CD4-positive, alpha-beta T cell treated with Interleukin-6 for 4 hours (primary cell): ENCODE data around the gene ZBTB46.
"Not testable (repeated sequence)": the region's sequence is repeated elsewhere in the genome, so short reads cannot be mapped to it uniquely, and the experiment has no call there.

Experiments
- DNase-seq: peaks from one replicate; pipeline ENCODE4 v3.0.0-alpha.2; 2020; ENCODE audit warnings: mixed read lengths

Gene ZBTB46

DNA sequence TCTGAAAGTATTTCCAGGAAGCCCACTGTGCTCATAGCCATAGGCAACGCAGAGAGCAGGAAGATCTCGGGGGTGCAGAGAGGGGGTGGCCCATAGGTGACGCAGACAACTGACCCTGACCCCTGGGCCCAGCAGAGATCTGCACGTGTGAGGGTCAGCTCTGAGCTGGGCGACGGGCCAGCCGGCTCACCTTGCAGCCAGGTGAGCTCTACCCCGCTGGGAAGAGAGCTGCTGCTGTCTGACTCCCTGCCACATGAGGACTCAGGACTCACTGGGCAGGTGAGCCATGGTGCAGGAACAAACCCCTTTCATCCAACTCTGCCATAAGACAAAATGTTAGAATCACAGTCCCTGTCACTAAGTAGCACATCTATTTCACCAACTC, 19.6 kb downstream of the ZBTB46 start:
- DNase-seq = no peak

DNA sequence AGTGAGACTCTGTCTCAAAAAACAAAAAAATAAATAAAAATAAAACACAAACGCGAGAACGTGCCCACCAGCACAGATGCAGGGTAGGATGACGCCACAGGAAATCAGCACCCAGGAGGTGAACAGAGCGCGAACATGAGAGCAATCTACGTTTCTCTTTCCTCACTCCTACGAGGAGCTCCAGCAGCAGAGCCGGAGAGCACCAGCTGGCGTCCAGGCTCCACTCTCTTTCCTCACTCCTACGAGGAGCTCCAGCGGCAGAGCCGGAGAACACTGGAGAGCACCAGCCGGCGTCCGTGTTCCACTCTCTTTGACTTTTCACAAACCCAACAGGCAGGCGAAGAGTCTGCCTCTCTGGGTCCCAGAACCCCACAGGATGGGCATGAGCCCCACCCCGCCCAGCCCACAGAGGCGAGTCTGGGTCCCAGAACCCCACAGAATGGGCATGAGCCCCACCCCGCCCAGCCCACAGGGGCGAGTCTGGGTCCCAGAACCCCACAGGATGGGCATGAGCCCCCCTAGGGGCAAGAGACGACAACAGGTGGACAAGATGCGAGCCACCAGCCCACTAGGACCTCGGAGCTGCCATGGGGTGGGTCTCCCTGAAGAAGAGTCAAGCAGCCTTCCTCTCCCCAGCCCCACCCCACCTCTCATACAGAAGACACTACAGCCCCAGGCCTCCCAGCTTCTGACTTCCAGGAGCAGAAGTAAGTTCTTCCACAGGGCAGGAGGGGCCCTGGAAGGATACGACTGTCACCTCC, 20.2 kb downstream of the ZBTB46 start:
- no peak for DNase-seq

DNA sequence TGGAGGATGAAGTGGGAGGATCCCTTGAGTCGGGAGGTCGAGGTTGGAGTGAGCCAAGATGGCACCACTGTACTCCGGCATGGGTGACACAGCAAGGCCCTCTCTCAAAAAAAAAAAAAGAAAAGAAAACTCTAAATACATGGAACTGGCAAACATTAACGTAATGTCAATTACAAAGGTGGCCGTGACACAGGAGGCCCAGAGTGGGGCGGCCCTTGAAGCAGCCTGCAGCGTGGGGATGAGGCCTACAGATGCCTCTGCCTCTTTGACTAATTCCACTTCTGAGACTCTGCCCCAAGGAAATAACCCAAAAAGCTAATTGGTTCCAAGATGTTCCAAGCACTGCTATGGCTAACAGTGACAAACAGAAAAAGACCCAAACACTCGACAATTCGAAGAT, 21.2 kb downstream of the ZBTB46 start:
- DNase-seq = no peak

DNA sequence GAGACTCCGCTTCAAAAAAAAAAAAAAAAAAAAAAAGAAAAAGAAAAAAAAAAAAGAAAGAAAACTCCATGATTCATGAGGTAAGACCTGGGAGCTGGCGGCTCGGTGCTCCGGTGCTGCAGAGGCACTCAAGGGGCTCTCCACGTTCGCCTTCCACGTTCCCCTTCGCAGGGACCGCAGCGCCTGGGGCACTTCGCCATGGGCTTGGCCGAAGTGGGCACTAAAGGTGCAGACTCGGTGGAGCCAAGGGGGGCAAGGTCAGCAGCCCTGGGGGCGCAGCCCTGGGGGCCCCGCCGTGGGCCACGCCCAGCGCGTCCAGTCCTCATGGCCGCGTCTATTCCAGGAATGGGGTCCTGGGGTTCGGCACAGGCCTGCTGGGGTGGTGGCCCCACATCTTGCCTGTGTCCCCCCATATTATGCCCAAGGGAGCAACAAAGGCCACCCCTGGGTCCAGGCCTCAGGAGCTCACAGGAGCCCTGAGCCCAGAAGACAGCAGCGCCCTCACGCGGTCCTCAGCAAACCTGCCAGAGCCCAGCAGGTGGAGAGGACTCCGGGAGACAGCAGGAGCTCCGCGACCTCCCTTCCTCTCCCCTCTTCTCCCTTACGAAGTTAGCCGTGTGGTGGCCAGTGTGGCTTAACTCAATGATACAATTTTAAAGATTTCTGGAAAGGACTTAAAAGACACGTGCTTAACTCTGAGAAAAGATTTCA, 21.9 kb downstream of the ZBTB46 start:
- no peak for DNase-seq

DNA sequence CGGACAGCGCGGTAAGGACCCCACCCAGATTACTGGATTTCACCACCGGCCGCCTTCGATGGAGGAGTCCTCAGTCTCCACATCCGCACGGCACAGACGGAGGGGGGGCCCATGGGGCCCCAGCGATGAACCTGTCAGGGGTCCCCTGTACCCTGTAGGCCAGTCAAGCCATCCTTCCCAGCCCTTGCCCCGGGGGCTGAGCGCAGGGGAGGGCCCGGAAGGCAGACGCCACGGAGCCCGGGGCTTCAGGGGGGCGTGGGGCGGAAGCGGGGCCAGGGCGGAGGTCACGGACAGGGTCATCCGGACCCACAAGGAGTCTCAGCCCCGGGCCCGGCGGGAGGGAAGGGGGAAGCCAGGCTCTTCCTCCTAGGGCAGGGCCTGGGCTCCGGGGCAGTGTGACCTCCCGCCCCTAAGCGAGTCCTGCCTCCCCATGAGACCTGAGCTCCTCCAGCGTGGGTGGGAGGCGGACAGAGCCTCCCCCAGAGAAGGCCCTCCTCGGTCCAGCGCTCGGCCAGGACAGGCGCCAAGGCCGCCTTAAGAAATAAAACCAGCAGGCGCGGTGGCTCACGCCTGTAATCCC, 22.8 kb downstream of the ZBTB46 start:
- DNase-seq = no peak

DNA sequence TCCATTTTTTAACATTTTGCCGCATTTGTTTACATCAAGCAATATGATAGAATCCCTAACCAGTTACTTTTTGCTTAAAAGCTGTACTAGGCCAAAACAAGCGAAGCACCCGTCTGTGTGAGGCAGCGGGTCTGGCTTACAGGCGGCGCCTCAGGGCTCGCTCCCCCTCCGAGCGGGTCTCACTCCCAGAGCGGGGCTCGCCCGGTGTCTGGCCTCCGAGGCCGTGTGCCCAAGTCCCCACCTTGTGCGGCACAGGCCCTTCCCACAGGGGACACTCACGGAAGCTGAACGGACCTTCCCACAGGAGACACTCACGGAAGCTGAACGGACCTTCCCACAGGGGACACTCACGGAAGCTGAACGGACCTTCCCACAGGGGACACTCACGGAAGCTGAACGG, 23.4 kb downstream of the ZBTB46 start:
- DNase-seq = no peak

DNA sequence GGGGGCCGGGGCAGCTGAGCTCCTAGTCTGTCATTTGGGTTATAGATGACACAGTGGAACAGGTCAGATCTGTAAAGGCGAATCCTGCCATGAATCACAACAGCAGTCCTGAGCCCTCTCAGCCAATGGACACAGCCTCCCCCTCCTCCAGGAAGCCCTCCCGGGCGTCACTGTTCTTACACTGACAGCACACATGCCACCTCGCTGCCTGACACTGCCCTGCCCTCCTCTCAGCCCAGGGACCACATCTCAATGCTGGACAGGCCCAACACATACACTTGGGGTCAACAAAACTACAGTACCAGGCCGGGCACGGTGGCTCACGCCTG, 26.8 kb downstream of the ZBTB46 start:
- no peak for DNase-seq

DNA sequence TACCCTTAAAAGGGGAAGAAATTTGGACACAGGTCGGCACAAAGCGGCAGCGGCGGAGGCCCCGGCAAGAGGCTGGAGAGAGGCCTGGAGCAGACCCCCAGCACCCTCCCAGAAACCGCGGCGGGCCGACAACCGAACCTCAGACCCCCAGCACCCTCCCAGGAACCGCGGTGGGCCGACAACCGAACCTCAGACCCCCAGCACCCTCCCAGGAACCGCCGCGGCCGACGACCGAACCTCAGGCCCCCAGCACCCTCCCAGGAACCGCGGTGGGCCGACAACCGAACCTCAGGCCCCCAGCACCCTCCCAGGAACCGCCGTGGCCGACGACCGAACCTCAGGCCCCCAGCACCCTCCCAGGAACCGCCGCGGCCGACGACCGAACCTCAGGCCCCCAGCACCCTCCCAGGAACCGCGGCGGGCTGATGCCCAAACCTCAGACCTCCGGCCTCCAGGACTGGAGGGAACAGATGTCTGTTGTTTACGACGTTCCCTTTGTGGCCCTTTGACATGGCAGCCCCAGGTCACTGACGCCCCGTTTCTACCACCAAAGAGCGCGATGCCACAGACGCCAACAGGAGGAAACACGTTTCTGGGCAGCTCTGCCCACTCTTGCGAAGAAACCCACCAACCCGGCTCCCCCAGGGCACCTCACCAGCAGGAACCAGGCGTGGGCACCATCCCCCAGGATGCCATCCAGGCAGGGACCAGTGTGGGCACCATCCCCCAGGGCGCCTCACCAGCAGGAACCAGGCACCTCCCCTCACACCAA, 28.4 kb downstream of the ZBTB46 start:
- DNase-seq = no peak

DNA sequence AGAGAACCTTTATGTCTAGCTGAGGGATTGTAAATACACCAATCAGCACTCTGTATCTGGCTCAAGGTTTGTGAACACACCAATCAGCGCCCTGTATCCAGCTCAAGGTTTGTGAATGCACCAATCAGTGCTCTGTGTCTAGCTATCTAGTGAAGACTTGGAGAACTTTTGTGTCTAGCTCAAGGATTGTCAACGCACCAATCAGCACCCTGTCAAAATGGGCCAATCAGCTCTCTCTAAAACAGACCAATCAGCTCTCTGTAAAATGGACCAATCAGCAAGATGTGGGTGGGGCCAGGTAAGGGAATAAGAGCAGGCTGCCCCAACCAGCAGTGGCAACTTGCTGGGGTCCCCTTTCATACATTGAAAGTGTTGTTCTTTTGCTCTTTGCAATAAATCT, 29.9 kb downstream of the ZBTB46 start:
- not testable (repeated sequence) for DNase-seq

DNA sequence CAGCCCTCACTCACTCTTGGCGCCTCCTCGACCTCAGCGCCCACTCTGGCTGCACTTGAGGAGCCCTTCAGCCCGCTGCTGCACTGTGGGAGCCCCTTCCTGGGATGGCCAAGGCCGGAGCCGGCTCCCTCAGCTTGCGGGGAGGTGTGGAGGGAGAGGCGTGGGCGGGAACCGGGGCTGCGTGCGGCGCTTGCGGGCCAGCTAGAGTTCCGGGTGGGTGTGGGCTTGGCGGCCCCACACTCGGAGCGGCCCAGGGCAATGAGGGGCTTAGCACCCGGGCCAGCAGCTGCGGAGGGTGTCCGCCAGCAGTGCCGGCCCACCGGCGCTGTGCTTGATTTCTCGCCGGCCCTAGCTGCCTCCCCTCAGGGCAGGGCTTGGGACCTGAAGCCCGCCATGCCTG, 30.7 kb downstream of the ZBTB46 start:
- DNase-seq = not testable (repeated sequence)

DNA sequence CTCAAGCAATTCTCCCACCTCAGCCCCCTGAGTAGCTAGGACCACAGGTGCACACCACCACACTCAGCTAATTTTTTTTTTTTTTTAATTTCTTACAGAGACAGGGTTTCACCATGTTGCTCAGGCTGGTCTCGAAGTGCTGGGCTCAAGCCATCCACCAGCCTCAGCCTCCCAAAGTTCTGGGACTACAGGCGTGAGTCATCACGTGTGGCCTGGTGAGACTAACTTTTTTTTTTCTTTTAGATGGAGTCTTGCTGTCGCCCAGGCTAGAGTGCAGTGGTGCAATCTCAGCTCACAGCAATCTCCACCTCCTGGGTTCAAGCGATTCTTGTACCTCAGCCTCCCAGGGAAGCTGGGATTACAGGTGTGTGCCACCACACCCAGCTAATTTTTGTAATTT, 31.9 kb downstream of the ZBTB46 start:
- not testable (repeated sequence) for DNase-seq

DNA sequence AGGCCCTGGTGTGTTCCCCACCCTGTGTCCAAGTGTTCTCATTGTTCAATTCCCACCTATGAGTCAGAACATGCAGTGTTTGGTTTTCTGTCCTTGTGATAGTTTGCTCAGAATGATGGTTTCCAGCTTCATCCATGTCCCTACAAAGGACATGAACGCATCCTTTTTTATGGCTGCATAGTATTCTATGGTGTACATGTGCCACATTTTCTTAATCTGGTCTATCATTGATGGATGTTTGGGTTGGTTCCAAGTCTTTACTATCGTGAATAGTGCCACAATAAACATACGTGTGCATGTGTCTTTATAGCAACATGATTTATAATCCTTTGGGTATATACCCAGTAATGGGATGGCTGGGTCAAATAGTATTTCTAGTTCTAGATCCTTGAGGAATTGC, 33.9 kb downstream of the ZBTB46 start:
- not testable (repeated sequence) for DNase-seq

DNA sequence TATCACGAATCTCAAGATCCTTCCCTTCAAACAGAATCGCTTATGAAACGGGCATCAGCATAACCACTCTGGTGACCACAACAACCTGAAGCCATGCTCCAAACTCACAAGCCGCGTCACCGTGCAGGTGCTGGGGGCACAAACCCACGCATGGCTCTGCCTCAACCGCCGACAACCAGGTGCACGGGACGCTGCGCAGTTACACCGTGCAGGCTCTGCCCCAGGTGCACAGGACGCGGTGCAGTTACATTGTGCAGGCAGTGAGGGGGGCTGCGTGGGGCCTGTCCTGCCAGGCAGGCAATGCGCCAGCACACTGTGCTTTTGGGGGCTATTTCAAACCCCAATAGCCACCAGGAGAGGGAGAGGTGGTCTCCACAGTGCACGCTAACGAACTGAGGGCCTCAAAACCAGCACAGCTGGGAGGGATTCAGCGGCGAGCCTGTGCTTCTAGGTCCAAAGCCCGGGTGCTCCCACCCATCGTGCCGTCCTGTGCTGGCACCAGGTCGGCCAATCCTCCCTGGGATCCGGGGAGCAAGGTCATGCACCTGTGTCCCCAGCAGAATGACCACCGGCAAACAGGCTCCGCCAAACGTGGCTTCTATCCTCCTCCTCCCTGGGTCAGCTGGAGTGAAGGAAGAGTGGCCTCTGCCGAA, 35.8 kb downstream of the ZBTB46 start:
- no peak for DNase-seq

DNA sequence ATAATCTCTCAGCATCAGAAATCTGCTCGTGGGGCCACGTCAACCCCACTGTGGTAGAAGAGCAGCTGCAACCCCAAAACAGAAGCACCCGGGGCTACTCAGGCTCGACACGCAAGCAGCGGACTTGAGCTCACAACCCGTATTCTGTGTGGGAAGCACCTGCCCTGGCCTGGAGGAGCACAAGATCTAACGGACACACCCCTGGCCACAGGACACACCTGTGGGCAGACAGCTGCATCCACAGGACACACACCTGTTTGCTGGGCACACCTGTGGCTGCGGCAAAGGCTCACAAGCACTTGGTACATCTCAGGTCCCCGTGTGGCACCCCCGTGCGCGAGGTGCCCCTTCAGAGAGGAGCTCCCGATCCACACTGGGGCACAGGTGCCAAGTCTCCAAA, 36.5 kb downstream of the ZBTB46 start:
- DNase-seq = no peak

DNA sequence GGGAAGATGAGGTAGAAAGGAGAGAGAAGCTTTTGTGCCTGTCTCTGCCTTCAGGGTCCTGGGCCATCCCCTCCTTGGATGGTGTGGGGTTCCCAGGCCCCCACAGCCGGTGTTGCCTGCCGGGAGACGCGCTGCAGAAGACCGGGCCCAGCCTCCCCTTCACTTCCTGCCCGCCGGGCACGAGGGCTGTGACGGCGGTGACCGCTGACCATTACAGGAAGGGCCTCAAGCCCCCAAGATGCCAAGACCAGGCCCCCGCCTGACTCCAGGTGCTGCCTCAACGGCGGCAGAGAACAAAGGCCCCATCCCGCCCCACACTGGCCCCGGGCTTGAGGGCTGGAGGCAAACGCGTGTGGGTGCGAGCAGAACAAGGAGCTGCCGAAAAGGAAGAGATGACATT, 38.2 kb downstream of the ZBTB46 start:
- no peak for DNase-seq

DNA sequence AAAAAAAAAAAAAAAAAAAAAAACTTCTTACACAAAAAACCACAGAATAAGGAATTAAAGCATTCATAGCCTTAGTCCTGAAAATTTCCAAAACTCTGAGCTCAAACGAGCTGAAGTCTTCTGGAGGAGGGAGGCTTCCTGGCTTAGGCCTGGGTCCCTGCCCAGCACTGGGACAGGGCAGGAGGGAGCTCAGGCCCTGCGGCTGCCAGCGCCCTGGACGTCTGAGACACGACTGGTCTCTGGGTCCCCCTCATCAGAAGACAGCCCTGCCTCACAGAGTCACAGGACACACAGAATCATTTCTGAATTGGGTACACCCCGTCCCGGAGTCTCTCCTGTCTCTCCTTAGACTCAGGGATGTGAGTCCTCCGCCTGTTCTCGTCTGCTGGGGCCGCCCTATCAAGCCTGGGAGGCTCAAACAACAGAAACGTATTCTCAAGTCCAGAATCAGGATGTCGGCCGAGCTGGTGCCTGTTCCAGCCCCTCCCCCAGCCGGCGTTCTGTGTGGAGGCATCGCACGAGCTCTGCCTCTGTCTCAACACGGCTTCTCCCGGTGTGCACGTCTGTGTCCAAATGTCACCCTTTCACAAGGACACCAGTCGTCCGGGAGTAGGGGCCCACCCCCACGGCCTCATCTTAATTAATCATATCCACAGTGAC, 39.4 kb downstream of the ZBTB46 start:
- no peak for DNase-seq

DNA sequence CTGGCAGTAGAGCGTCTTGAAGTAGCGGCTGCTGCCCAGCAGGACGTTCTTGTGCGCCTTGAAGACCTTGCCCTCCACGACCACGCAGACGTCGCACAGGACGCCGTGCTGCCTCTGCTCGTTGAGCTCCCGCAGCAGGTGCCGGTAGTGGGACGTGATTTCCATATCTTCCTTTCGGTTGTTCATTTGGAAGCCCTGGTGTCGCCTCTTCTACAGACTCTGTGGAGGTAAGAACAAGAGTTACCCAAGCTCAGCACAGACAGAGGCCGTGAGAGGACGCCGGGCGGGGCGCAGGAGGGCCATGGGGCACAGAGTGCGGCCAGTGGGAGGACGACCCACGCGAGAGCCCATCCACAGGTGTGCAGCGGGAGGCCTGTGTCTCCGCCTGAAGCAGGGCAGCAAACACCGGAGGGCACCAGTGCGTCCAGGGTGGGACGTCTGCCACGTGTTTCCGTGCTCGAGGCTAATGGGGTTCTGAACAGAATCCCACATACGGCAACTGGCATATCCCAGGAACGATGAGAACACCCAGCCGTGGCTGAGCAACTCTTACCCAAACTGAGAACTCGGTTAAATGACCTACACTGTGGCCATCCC, 40.4 kb downstream of the ZBTB46 start:
- no peak for DNase-seq

DNA sequence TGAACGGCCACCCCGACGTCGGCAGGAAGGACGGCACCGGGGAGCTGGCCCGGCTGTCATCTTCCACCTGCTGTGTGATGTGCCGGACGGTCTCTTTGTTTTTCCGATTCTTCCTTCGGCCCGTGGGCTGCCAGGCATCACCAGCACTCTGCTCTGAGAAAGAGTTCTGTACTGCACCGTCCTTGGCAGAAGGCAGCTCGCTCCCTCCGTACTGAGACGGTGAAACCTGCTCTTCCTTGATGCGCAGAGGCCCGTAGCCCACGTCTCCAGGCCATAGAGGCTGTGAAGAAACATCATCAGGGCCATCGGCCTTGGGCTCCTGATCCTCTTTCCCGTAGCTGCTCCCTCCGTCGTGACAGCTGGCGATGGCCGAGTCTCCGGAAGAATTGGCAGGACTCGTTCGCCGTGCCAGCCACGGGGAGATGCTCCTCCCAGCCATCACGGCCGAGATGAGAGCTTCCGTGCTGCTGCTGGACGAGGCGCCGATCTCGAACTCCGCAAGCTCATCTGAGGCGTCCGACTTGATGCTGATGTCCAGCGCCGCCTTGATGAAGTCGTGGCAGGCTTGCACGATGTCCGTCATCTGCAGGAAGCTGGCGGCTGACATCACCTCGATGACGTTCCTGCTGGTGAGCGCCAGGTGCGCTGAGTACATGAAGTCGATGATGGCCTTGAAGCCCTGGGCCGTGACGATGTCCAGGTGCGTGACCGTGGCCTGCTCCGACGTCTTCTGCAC, 41.1 kb downstream of the ZBTB46 start:
- no peak for DNase-seq

DNA sequence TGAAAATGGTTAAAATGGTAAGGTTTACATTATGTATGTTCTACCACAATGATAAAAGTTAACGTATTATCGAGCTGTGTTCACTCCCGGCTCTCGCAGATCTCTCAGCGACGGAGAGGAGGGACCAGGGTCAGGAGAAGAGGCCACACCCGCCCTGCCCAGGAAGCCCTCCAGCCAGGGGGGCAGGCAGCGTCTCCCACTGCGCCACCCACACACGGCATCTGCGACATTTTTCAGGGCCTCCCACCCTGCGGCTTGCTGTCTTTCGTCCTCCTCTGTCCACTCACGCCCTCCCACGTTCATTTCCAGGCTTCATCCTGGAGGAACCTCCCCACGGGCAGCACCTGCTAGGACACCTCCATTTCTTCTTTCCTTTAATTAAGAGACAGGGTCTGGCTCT, 43.3 kb downstream of the ZBTB46 start:
- no peak for DNase-seq

DNA sequence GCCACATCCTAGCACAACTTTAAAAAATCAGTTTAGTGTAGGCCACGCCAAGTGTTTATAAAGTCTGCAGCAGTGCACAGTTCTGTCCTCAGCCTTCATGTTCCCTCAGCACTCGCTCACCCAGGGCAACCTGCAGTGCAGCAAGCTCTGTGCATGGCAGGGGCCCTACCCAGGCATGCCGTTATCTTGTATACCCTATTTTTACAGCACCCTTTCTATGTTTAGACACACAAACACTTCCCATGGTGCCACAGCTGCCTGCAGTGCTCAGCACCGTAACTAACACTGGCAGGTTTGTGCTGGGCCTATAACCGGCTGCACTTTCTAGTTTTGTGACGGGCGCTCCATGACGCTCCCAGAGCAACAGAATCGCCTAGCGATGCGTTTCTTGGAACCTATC, 43.8 kb downstream of the ZBTB46 start:
- no peak for DNase-seq

DNA sequence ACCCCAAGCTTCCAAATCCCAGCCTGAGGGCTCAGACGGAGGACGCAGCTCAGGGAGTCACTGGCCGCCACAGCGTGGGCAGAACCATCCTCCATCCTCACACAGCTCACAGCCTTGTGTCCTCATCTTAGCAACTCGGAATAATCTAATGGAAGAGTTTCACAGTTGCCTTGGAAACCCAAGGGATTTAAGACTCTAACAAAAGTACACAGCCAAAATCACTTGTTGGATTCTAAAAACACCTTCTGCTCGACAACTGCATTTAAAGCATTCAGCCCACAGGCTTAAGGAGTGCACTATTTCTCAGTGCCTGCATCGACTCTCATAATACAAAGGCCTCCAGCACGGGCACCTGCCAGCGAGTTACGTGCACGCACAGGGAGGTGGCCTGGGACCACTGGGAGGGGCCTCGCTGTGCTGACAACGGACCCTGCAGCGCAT, 45.4 kb downstream of the ZBTB46 start:
- DNase-seq = no peak
